RWPE2 (cell line): ENCODE data around the gene ANKS1B.

Source experiments
- ATAC-seq: fragments of 200-7000 bp; cut with Tn5 transposase; 3 replicates; pipeline ENCODE4 v1.9.1; 2021; ENCODE audit warnings: low read depth
- DNase-seq: peaks from one replicate; pipeline ENCODE4 v3.0.0-alpha.2; 2020; ENCODE audit warnings: low spot score
- H3K27ac ChIP-seq: fragments of 450-650 bp; 2 replicates; pipeline ENCODE4 v1.5.1; 2017; ENCODE audit warnings: mild to moderate bottlenecking; ENCODE audit not compliant: poor library complexity, severe bottlenecking
- H3K27me3 ChIP-seq: fragments of 250-450 bp; sonication (Bioruptor Pico); 2 replicates; pipeline ENCODE4 v1.5.1; 2021; ENCODE audit warnings: mild to moderate bottlenecking, moderate library complexity; ENCODE audit not compliant: insufficient read depth, poor library complexity, severe bottlenecking
- H3K36me3 ChIP-seq: fragments of 250-450 bp; sonication (Bioruptor Pico); 2 replicates; pipeline ENCODE4 v1.5.1; 2020; ENCODE audit warnings: low read depth, mild to moderate bottlenecking, moderate library complexity
- H3K4me1 ChIP-seq: fragments of 250-450 bp; sonication (Bioruptor Pico); 2 replicates; pipeline ENCODE4 v1.5.1; 2021; ENCODE audit warnings: mild to moderate bottlenecking, moderate library complexity; ENCODE audit not compliant: insufficient read depth, poor library complexity, severe bottlenecking
- H3K4me3 ChIP-seq: fragments of 250-450 bp; sonication (Bioruptor Pico); 2 replicates; pipeline ENCODE4 v1.5.1; 2021; ENCODE audit warnings: mild to moderate bottlenecking, moderate library complexity; ENCODE audit not compliant: severe bottlenecking
- H3K9me3 ChIP-seq: fragments of 250-450 bp; sonication (Bioruptor Pico); 2 replicates; pipeline ENCODE4 v1.5.1; 2021; ENCODE audit warnings: mild to moderate bottlenecking, moderate library complexity; ENCODE audit not compliant: severe bottlenecking
- CTCF ChIP-seq: fragments of 450-650 bp; IDR thresholded peaks from one replicate; pipeline ENCODE4 v1.5.1; 2017; ENCODE audit warnings: mild to moderate bottlenecking, moderate library complexity; ENCODE audit not compliant: poor library complexity, severe bottlenecking

The ANKS1B gene

GRCh38 chr12:99367181-99367580, 617.6 kb downstream of the ANKS1B start:
- Histone ChIP-seq H3K36me3 (no peaks in the 10 kb centered on the region), H3K4me3 (no peak overlapping the region), H3K4me1 (no peaks in the 10 kb centered on the region), H3K9me3 (peaks cover 2% of the 10 kb centered on the region), H3K27me3 (no peaks in the 10 kb centered on the region), H3K27ac (no peak overlapping the region)
- DNase-seq (no peak), ATAC-seq (no peak)
- no peak for TF ChIP-seq CTCF

- no peak for TF ChIP-seq CTCF
- no peaks in the 10 kb centered on the region for H3K27me3 ChIP-seq
- no peaks in the 10 kb centered on the region for H3K4me1 ChIP-seq
- no peaks in the 10 kb centered on the region for H3K9me3 ChIP-seq
- no peak for DNase-seq
- no peak for ATAC-seq
- H3K27ac ChIP-seq: no peak overlapping the region
- H3K36me3 ChIP-seq: no peaks in the 10 kb centered on the region
- no peak overlapping the region for H3K4me3 ChIP-seq
Measured at GRCh38 chr12:99352269-99352668, 632.5 kb downstream of the ANKS1B start.

- Histone ChIP-seq H3K27me3 (no peaks in the 10 kb centered on the region), H3K27ac (no peak overlapping the region), H3K4me3 (no peak overlapping the region), H3K9me3 (no peaks in the 10 kb centered on the region), H3K4me1 (no peaks in the 10 kb centered on the region), H3K36me3 (no peaks in the 10 kb centered on the region)
- ATAC-seq (no peak), DNase-seq (no peak)
- TF ChIP-seq CTCF: no peak
Measured at GRCh38 chr12:99343960-99344359, 640.8 kb downstream of the ANKS1B start.

- DNase-seq (no peak), ATAC-seq (no peak)
- TF ChIP-seq CTCF: no peak
- H3K4me1 ChIP-seq: no peaks in the 10 kb centered on the region
- no peaks in the 10 kb centered on the region for H3K27me3 ChIP-seq
- H3K27ac ChIP-seq: no peak overlapping the region
- no peaks in the 10 kb centered on the region for H3K9me3 ChIP-seq
- no peak overlapping the region for H3K4me3 ChIP-seq
- H3K36me3 ChIP-seq: no peaks in the 10 kb centered on the region
Measured at GRCh38 chr12:99339663-99340062, 645.1 kb downstream of the ANKS1B start.

GRCh38 chr12:99334285-99335056, 650.3 kb downstream of the ANKS1B start:
- Histone ChIP-seq H3K36me3 (no peaks in the 10 kb centered on the region), H3K27ac (no peak overlapping the region), H3K4me1 (no peaks in the 10 kb centered on the region), H3K4me3 (no peak overlapping the region), H3K9me3 (no peaks in the 10 kb centered on the region), H3K27me3 (no peaks in the 10 kb centered on the region)
- DNase-seq (no peak), ATAC-seq (no peak)
- TF ChIP-seq CTCF: no peak
